H1 (cell line): ENCODE measurements around the gene CSNK1G2. TPM values are rescaled to one million over a fixed set of nuclear protein-coding genes. Genes with fewer than 3 reads are reported as not detected.

Experiments
- CTCF ChIA-PET: fragments of 300-600 bp; sonication (Branson Sonifier 250); formaldehyde crosslinking; loops from one replicate; lab custom pipeline; 2021; ENCODE audit not compliant: partially characterized antibody; lab: Charles Lee
- POLR2A ChIA-PET: fragments of 300-600 bp; sonication (Branson Sonifier 250); formaldehyde crosslinking; loops from one replicate; lab custom pipeline; 2021; ENCODE audit warnings: inconsistent platforms; ENCODE audit not compliant: partially characterized antibody; lab: Charles Lee
- DNase-seq, 2 experiments: peaks; one replicate each; pipeline versions ENCODE4 v3.0.0 to v3.0.0-alpha.2; 2010 to 2022; ENCODE audit warnings: low spot score in 2 of 2, low read depth in 1 of 2, mixed read lengths in 1 of 2
- FAIRE-seq: peaks from 2 replicates; lab custom pipeline; 2011; peaks lifted over from hg19 to GRCh38; lab: Jason Lieb, UNC
- H2AFZ ChIP-seq: 2 replicates; pipeline ENCODE4 v1.8.1; 2012; ENCODE audit warnings: low read length, inconsistent platforms
- H2AK5ac ChIP-seq: 2 replicates; pipeline ENCODE4 v1.6.1; 2013; ENCODE audit warnings: low read depth, low read length
- H2BK120ac ChIP-seq: replicated peaks from 2 replicates; pipeline ENCODE3; 2013; ENCODE audit warnings: low read depth, low read length, inconsistent platforms
- H2BK12ac ChIP-seq: 2 replicates; pipeline ENCODE4 v1.6.1; 2013; ENCODE audit warnings: low read depth, low read length
- H2BK15ac ChIP-seq: 2 replicates; pipeline ENCODE4 v1.6.1; 2013; ENCODE audit warnings: low read length
- H2BK20ac ChIP-seq: 2 replicates; pipeline ENCODE4 v1.6.1; 2013; ENCODE audit warnings: low read length
- H2BK5ac ChIP-seq: 2 replicates; pipeline ENCODE4 v1.6.1; 2013; ENCODE audit warnings: low read depth, low read length
- H3K14ac ChIP-seq: 2 replicates; pipeline ENCODE4 v1.6.1; 2013; ENCODE audit warnings: inconsistent platforms; ENCODE audit not compliant: insufficient read length
- H3K18ac ChIP-seq: 2 replicates; pipeline ENCODE4 v1.6.1; 2013; ENCODE audit warnings: low read length; ENCODE audit errors: extremely low read depth
- H3K23ac ChIP-seq: 2 replicates; pipeline ENCODE4 v1.6.1; 2013; ENCODE audit warnings: inconsistent platforms; ENCODE audit not compliant: insufficient read length
- H3K23me2 ChIP-seq: 2 replicates; pipeline ENCODE4 v1.6.1; 2013; ENCODE audit warnings: low read depth, low read length
- H3K27ac ChIP-seq: 2 replicates; pipeline ENCODE4 v1.6.1; 2011; ENCODE audit warnings: low read depth, low read length, inconsistent platforms
- H3K27me3 ChIP-seq, 4 experiments: replicated peaks in 1 of 4; 1 replicate in 1 of 4; 2 replicates in 3 of 4; pipeline versions ENCODE4 v1.6.1 to v1.8.1; 2011 to 2013; ENCODE audit warnings: low read length in 3 of 4, mild to moderate bottlenecking in 3 of 4, inconsistent platforms in 2 of 4, mixed read lengths in 2 of 4, moderate library complexity in 1 of 4; ENCODE audit not compliant: control insufficient read depth in 3 of 4, insufficient read depth in 3 of 4; ENCODE audit errors: extremely low read depth in 1 of 4
- H3K36me3 ChIP-seq, 4 experiments: 2 replicates each; pipeline versions ENCODE4 v1.6.1 to v1.8.1; 2011 to 2013; ENCODE audit warnings: mild to moderate bottlenecking in 4 of 4, low read length in 3 of 4, moderate library complexity in 2 of 4, control low read depth in 1 of 4, inconsistent platforms in 1 of 4; ENCODE audit not compliant: insufficient read depth in 4 of 4, control insufficient read depth in 2 of 4
- H3K4ac ChIP-seq: replicated peaks from 2 replicates; pipeline ENCODE3; 2013; ENCODE audit warnings: low read length, low read depth, mixed read lengths, inconsistent platforms; ENCODE audit not compliant: insufficient read length
- H3K4me1 ChIP-seq, 4 experiments: replicated peaks in 1 of 4; 1 replicate in 1 of 4; 2 replicates in 3 of 4; pipeline versions ENCODE4 v1.6.1 to v1.8.1; 2011 to 2013; ENCODE audit warnings: low read length in 3 of 4, inconsistent platforms in 2 of 4, mixed read lengths in 1 of 4; ENCODE audit not compliant: insufficient read depth in 4 of 4, control insufficient read depth in 3 of 4
- H3K4me2 ChIP-seq, 2 experiments: 2 replicates each; pipeline versions ENCODE4 v1.6.1 to v1.8.1; 2011 to 2013; ENCODE audit warnings: low read depth in 2 of 2, low read length in 2 of 2, control low read depth in 1 of 2, inconsistent platforms in 1 of 2, mild to moderate bottlenecking in 1 of 2; ENCODE audit not compliant: insufficient read depth in 1 of 2
- H3K4me3 ChIP-seq, 4 experiments: fragments of 200-600, 300-600 bp in 1 of 4; sonication (generic), shearing (Covaris generic), sonication (Bioruptor Twin) in 1 of 4; 2 replicates each; pipeline versions ENCODE4 v1.5.1 to v1.8.1; 2011 to 2016; ENCODE audit warnings: low read length in 4 of 4, low read depth in 3 of 4, control low read depth in 2 of 4, inconsistent platforms in 2 of 4, mild to moderate bottlenecking in 2 of 4, mixed read lengths in 1 of 4, moderate library complexity in 1 of 4; ENCODE audit not compliant: insufficient read depth in 2 of 4; ENCODE audit errors: extremely low read depth in 1 of 4
- H3K56ac ChIP-seq: replicated peaks from 2 replicates; pipeline ENCODE3; 2013; ENCODE audit warnings: low read depth, mild to moderate bottlenecking, mixed read lengths, low read length, inconsistent platforms; ENCODE audit not compliant: insufficient read length
- H3K79me1 ChIP-seq: 2 replicates; pipeline ENCODE4 v1.6.1; 2013; ENCODE audit warnings: low read depth, low read length, control low read depth
- H3K79me2 ChIP-seq, 2 experiments: 2 replicates each; pipeline versions ENCODE4 v1.6.1 to v1.8.1; 2012 to 2013; ENCODE audit warnings: low read length in 2 of 2, mild to moderate bottlenecking in 2 of 2, inconsistent platforms in 1 of 2; ENCODE audit not compliant: insufficient read depth in 2 of 2, control insufficient read depth in 1 of 2
- H3K9ac ChIP-seq, 4 experiments: replicated peaks in 1 of 4; 1 replicate in 1 of 4; 2 replicates in 3 of 4; pipeline versions ENCODE4 v1.6.1 to v1.8.1; 2011 to 2013; ENCODE audit warnings: low read depth in 3 of 4, low read length in 3 of 4, control low read depth in 2 of 4, mild to moderate bottlenecking in 2 of 4, moderate library complexity in 2 of 4, inconsistent platforms in 1 of 4; ENCODE audit errors: extremely low read depth in 1 of 4
- H3K9me3 ChIP-seq, 2 experiments: 2 replicates each; pipeline versions ENCODE4 v1.6.1 to v1.8.1; 2012 to 2013; ENCODE audit warnings: mild to moderate bottlenecking in 2 of 2, moderate library complexity in 2 of 2, control low read depth in 1 of 2, inconsistent platforms in 1 of 2, low read depth in 1 of 2, low read length in 1 of 2, mixed read lengths in 1 of 2; ENCODE audit not compliant: insufficient read depth in 2 of 2
- H4K20me1 ChIP-seq, 2 experiments: replicated peaks in 1 of 2; 2 replicates each; pipeline versions ENCODE3 to v1.8.1; 2011 to 2013; ENCODE audit warnings: inconsistent platforms in 2 of 2, low read length in 2 of 2, mild to moderate bottlenecking in 1 of 2; ENCODE audit not compliant: insufficient read depth in 2 of 2, control insufficient read depth in 1 of 2
- H4K5ac ChIP-seq: 2 replicates; pipeline ENCODE4 v1.6.1; 2013; ENCODE audit warnings: low read length, low read depth, mixed read lengths, inconsistent platforms; ENCODE audit not compliant: insufficient read length
- H4K8ac ChIP-seq: 2 replicates; pipeline ENCODE4 v1.8.0; 2013; ENCODE audit warnings: mild to moderate bottlenecking, moderate library complexity, low read length, inconsistent platforms; ENCODE audit not compliant: insufficient read depth; ENCODE audit errors: extremely low read depth
- H4K91ac ChIP-seq: replicated peaks from 2 replicates; pipeline ENCODE3; 2013; ENCODE audit warnings: low read length, mixed read lengths, inconsistent platforms; ENCODE audit not compliant: insufficient read length
- BACH1 ChIP-seq: IDR thresholded peaks from 2 replicates; pipeline ENCODE4 v1.6.1; 2012; ENCODE audit warnings: low read length, improper control_type of control experiment
- BRCA1 ChIP-seq: IDR thresholded peaks from 2 replicates; pipeline ENCODE4 v1.6.1; 2012; ENCODE audit warnings: low read depth, low read length, improper control_type of control experiment
- CBX8 ChIP-seq: fragments of 300-800, 300-1000 bp; sonication (generic); IDR thresholded peaks from 2 replicates; pipeline ENCODE4 v1.7.1; 2016; ENCODE audit warnings: low read depth, low read length, borderline replicate concordance
- GABPA ChIP-seq: IDR thresholded peaks from 2 replicates; pipeline ENCODE4 v1.6.1; 2011; ENCODE audit warnings: mild to moderate bottlenecking, low read length, moderate library complexity, borderline replicate concordance; ENCODE audit not compliant: insufficient read depth
- GTF2F1 ChIP-seq: IDR thresholded peaks from 2 replicates; pipeline ENCODE4 v1.6.1; 2012; ENCODE audit warnings: low read depth, low read length, improper control_type of control experiment, borderline replicate concordance
- HDAC2 ChIP-seq, 2 experiments: fragments of 300-600 bp in 1 of 2; sonication (generic) in 1 of 2; IDR thresholded peaks; 2 replicates each; pipeline ENCODE4 v1.6.1; 2011 to 2012; ENCODE audit warnings: low read depth in 2 of 2, low read length in 2 of 2, mild to moderate bottlenecking in 2 of 2, moderate library complexity in 2 of 2, borderline replicate concordance in 1 of 2, inconsistent platforms in 1 of 2
- HDAC6 ChIP-seq: IDR thresholded peaks from one replicate; pipeline ENCODE4 v1.7.1; 2012; ENCODE audit warnings: low read depth, mild to moderate bottlenecking, inconsistent platforms, low read length, moderate library complexity
- MAFK ChIP-seq: IDR thresholded peaks from 2 replicates; pipeline ENCODE4 v1.6.1; 2012; ENCODE audit warnings: low read depth, mild to moderate bottlenecking, improper control_type of control experiment, low read length
- RXRA ChIP-seq: IDR thresholded peaks from 2 replicates; pipeline ENCODE4 v1.6.1; 2011; ENCODE audit warnings: low read depth, mild to moderate bottlenecking, low read length, moderate library complexity; ENCODE audit not compliant: insufficient read depth
- SIRT6 ChIP-seq: IDR thresholded peaks from one replicate; pipeline ENCODE4 v1.7.1; 2012; ENCODE audit warnings: low read length, inconsistent platforms
- SUZ12 ChIP-seq: fragments of 200-600 bp; sonication (generic); IDR thresholded peaks from 2 replicates; pipeline ENCODE4 v1.6.1; 2012; ENCODE audit warnings: mild to moderate bottlenecking, inconsistent platforms, low read length, moderate library complexity, mixed read lengths
- TAF7 ChIP-seq: optimal IDR thresholded peaks from 2 replicates; pipeline ENCODE3; 2011; ENCODE audit warnings: low read depth, mild to moderate bottlenecking, inconsistent platforms, low read length, moderate library complexity, borderline replicate concordance
- WGBS, 2 experiments: shearing (Covaris generic) in 1 of 2; methylation state at CpG; one replicate each; pipeline versions ENCODE4 v1.1.6 to v1.1.7; 2013 to 2015; ENCODE audit warnings: low lambda C conversion rate in 2 of 2, mixed read lengths in 2 of 2, inconsistent platforms in 1 of 2, low coverage in 1 of 2, missing lambda C conversion rate in 1 of 2; ENCODE audit not compliant: insufficient replicate concordance in 2 of 2, insufficient coverage in 1 of 2, insufficient read length in 1 of 2; ENCODE audit errors: extremely low coverage in 1 of 2, missing lambda C conversion rate in 1 of 2; 5-methylcytosine and 5-hydroxymethylcytosine counted together
- polyA plus RNA-seq, 7 experiments: library from polyadenylated mRNA; depleted of rRNA in 3 of 7; stranded (reverse) in 5 of 7; unstranded in 2 of 7; fragments of >200 nt in 5 of 7; fragments of 200-250 nt in 2 of 7; gene quantifications; 1 replicate in 5 of 7; 2 replicates in 1 of 7; 4 replicates in 1 of 7; pipeline versions ENCODE4 v1.2.1 to v1.2.3, GENCODE V29; 2011 to 2013; ENCODE audit warnings: missing spikeins in 2 of 7, mixed read lengths in 2 of 7
- total RNA-seq: library from RNA; stranded (reverse); fragmentation: NEBNext Ultra II Directional; extraction: Animal tissue kit (Norgen Biotek cat#: 25700); gene quantifications from 2 replicates; pipeline ENCODE4 v1.2.1, GENCODE V29; 2021

CSNK1G2 gene
- total and polyA plus RNA-seq, 2 of the 8 experiments (the other 6 are each of a cell fraction or from before 2014, with no cell fraction given) = 99.5 to 130 TPM

DNA sequence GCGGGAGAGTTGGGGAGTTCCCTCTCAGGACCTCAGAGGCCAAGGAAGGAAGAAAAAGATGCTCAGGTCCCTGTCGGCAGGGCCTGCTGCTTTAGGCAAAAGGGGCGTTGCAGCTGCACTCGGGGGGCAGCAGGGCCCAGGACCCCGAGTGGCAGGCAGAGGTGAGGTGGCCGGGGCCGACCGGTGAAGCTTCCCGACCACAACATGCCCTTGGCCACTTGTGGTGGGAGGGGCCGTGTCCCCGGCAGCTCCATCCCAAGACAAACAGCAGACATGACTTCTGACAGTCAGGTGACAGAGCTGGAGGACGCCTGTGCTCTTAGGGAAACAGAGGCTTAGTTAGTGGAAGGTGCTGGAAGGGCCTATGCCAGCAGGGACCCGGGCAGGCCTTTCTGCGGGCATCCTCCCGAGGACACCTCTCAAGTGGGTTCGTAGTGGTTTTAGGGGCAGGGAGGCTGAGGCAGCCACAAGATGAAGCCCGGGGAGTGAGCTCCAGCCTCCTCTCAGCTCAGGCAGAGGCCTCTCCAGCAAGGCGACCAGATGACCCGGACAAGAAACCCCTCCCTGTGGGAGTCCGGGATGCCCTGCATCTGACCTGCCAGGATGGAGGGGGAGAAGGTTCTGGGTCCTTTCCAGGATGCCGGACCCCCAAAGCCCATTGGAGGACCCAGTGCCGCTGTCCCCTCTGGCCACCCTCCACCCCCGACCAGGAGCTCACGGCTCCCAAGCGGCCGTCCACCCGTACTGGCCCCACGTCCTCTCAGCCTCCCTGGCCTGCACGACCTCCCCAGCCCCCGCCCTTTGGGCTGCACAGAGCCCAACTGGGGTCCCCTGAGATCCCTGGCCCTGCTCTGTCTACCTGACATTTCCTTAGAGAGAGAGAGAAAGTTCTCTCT, 50.3 kb downstream of the CSNK1G2 start:
- no peak overlapping the region for H3K4me2 ChIP-seq
- FAIRE-seq = no peak
- H3K36me3 ChIP-seq = peaks cover 16 to 36% (median 33%) of the 10 kb centered on the region in 4 experiments
- peaks cover 5 to 22% of the 10 kb centered on the region in 2 experiments for H4K20me1 ChIP-seq
- no peak overlapping the region for H3K23ac ChIP-seq
- H3K4me1 ChIP-seq = no peaks in the 10 kb centered on the region
- H2BK20ac ChIP-seq = no peak overlapping the region
- H2BK120ac ChIP-seq = no peak overlapping the region
- H4K91ac ChIP-seq = no peak overlapping the region
- H2BK5ac ChIP-seq = no peak overlapping the region
- H3K18ac ChIP-seq = no peak overlapping the region
- H2AK5ac ChIP-seq = no peak overlapping the region
- 91% methylated on average over 30 of the region's 30 CpGs; no CpG with 5 or more reads in 1 of the 2 experiments for WGBS, 2 experiments
- no peak overlapping the region for H3K14ac ChIP-seq
- POLR2A ChIA-PET = interaction anchor here (0.6 to 1.8 kb wide), 7 partner anchors 9 to 825 kb away, joined by 3 to 5 read pairs (median 4); no protein-coding TSS in a partner anchor
- no peaks in the 10 kb centered on the region for H3K79me2 ChIP-seq
- H3K9ac ChIP-seq = no peak overlapping the region
- H4K8ac ChIP-seq = peak overlapping the region; percentile 71; the same call in 1 of the 2 replicates
- no peak overlapping the region for H3K4ac ChIP-seq
- H3K4me3 ChIP-seq = no peak overlapping the region
- H3K27me3 ChIP-seq = no peaks in the 10 kb centered on the region
- no peaks in the 10 kb centered on the region for H3K79me1 ChIP-seq
- DNase-seq = no peak
- no peak overlapping the region for H2BK15ac ChIP-seq
- H4K5ac ChIP-seq = no peak overlapping the region
- no peaks in the 10 kb centered on the region for H3K9me3 ChIP-seq
- CTCF ChIA-PET = interaction anchor here (0.5 to 2.3 kb wide), 7 partner anchors 15 to 181 kb away, joined by 3 to 12 read pairs (median 4); no protein-coding TSS in a partner anchor
- H2AFZ ChIP-seq = no peak overlapping the region
- no peak overlapping the region for H3K27ac ChIP-seq
- no peaks in the 10 kb centered on the region for H3K23me2 ChIP-seq
- no peak overlapping the region for H3K56ac ChIP-seq
- no peak overlapping the region for H2BK12ac ChIP-seq
- TF ChIP-seq BACH1 (no peak), CBX8 (no peak), SIRT6 (no peak), HDAC2 (IDR thresholded peaks at IDR 0.05; ENCODE audit: borderline replicate concordance in 1 of 2, low read depth in 2 of 2, low read length in 2 of 2) (no peak), MAFK (no peak), GABPA (no peak), HDAC6 (no peak), TAF7 (no peak), BRCA1 (no peak), RXRA (no peak), GTF2F1 (no peak), SUZ12 (no peak)
